Endothelial cell of umbilical vein (primary cell): Measurements from ENCODE around the gene FNDC1. TPM values are rescaled to one million over a fixed set of nuclear protein-coding genes. Genes with fewer than 3 reads are reported as not detected.

Experiments
- BruUV-seq: library from RNA; stranded (reverse); fragments of 400-500 nt; replicated peaks from 2 replicates; lab custom pipeline; 2021; lab: Mats Ljungman, UMichigan
- CTCF ChIA-PET: fragments of 300-600, 350-600 bp; sonication (Branson Sonifier 250); formaldehyde crosslinking; loops from one replicate; lab custom pipeline; 2021; ENCODE audit warnings: antibody characterized with exemption, inconsistent platforms; lab: Charles Lee
- POLR2A ChIA-PET: fragments of 300-600, 350-600 bp; sonication (Branson Sonifier 250); formaldehyde crosslinking; loops from one replicate; lab custom pipeline; 2021; ENCODE audit warnings: antibody characterized with exemption, inconsistent platforms; lab: Charles Lee
- DNase-seq: peaks from one replicate; pipeline ENCODE4 v3.0.0-alpha.2; 2011; ENCODE audit warnings: low read depth, low spot score
- FAIRE-seq: peaks from 2 replicates; lab custom pipeline; 2011; peaks lifted over from hg19 to GRCh38; lab: Jason Lieb, UNC
- H2AFZ ChIP-seq: 2 replicates; pipeline ENCODE4 v1.6.0; 2012; ENCODE audit warnings: low read depth, low read length, control low read depth, inconsistent platforms
- H3K27ac ChIP-seq: 2 replicates; pipeline ENCODE4 v1.5.1; 2011; ENCODE audit warnings: low read depth, mild to moderate bottlenecking, control low read depth, low read length, moderate library complexity; ENCODE audit not compliant: insufficient read depth
- H3K27me3 ChIP-seq, 2 experiments: 2 replicates each; pipeline versions ENCODE4 v1.6.0 to v1.6.1; 2011; ENCODE audit warnings: low read length in 2 of 2, mixed read lengths in 1 of 2; ENCODE audit not compliant: control insufficient read depth in 2 of 2, insufficient read depth in 2 of 2
- H3K36me3 ChIP-seq, 2 experiments: 2 replicates in 1 of 2; 3 replicates in 1 of 2; pipeline ENCODE4 v1.5.1; 2011; ENCODE audit warnings: low read length in 2 of 2, mild to moderate bottlenecking in 1 of 2, moderate library complexity in 1 of 2; ENCODE audit not compliant: control insufficient read depth in 2 of 2, insufficient read depth in 2 of 2; ENCODE audit errors: extremely low read depth in 1 of 2
- H3K4me1 ChIP-seq: 3 replicates; pipeline ENCODE4 v1.5.1; 2011; ENCODE audit warnings: mild to moderate bottlenecking, low read length; ENCODE audit not compliant: control insufficient read depth, insufficient read depth; ENCODE audit errors: extremely low read depth
- H3K4me2 ChIP-seq: 2 replicates; pipeline ENCODE4 v1.6.1; 2011; ENCODE audit warnings: low read length, control low read depth, mixed read lengths; ENCODE audit not compliant: insufficient read depth
- H3K4me3 ChIP-seq, 3 experiments: fragments of 200-600 bp in 1 of 3; sonication (generic), shearing (Covaris generic) in 1 of 3; replicated peaks in 1 of 3; 2 replicates each; pipeline ENCODE4 v1.5.1; 2011 to 2016; ENCODE audit warnings: control low read depth in 3 of 3, low read length in 3 of 3, mild to moderate bottlenecking in 2 of 3, inconsistent platforms in 1 of 3, low read depth in 1 of 3, moderate library complexity in 1 of 3; ENCODE audit not compliant: insufficient read depth in 1 of 3
- H3K79me2 ChIP-seq: 2 replicates; pipeline ENCODE4 v1.6.0; 2012; ENCODE audit warnings: low read length, inconsistent platforms; ENCODE audit not compliant: control insufficient read depth, insufficient read depth
- H3K9ac ChIP-seq: replicated peaks from 2 replicates; pipeline ENCODE3; 2011; ENCODE audit warnings: low read length, control low read depth; ENCODE audit not compliant: insufficient read depth; ENCODE audit errors: extremely low read depth
- H3K9me1 ChIP-seq: replicated peaks from 3 replicates; pipeline ENCODE4 v1.6.0; 2011; ENCODE audit warnings: mild to moderate bottlenecking, low read length; ENCODE audit not compliant: control insufficient read depth, insufficient read depth; ENCODE audit errors: extremely low read depth
- H3K9me3 ChIP-seq: replicated peaks from 2 replicates; pipeline ENCODE4 v1.5.1; 2012; ENCODE audit warnings: low read length, inconsistent platforms; ENCODE audit not compliant: control insufficient read depth, insufficient read depth
- H4K20me1 ChIP-seq: replicated peaks from 2 replicates; pipeline ENCODE3; 2011; ENCODE audit warnings: mild to moderate bottlenecking, low read length; ENCODE audit not compliant: control insufficient read depth, insufficient read depth; ENCODE audit errors: extremely low read depth
- CTCF ChIP-seq, 2 donors: IDR thresholded peaks; 1 replicate in 1 of 2; 2 replicates in 1 of 2; pipeline ENCODE4 v1.5.1; 2011; ENCODE audit warnings: low read length in 2 of 2, mild to moderate bottlenecking in 2 of 2, moderate library complexity in 2 of 2, control low read depth in 1 of 2, inconsistent platforms in 1 of 2, low read depth in 1 of 2; ENCODE audit not compliant: insufficient read depth in 1 of 2; ENCODE audit errors: extremely low read depth in 1 of 2
- EZH2 ChIP-seq: IDR thresholded peaks from 2 replicates; pipeline ENCODE4 v1.6.1; 2012; ENCODE audit warnings: borderline replicate concordance, low read depth, mild to moderate bottlenecking, moderate library complexity, low read length, inconsistent platforms; ENCODE audit not compliant: severe bottlenecking
- FOS ChIP-seq: IDR thresholded peaks from 2 replicates; pipeline ENCODE4 v1.6.1; 2011; ENCODE audit warnings: mild to moderate bottlenecking, low read length, moderate library complexity, borderline replicate concordance; ENCODE audit not compliant: insufficient read depth
- GATA2 ChIP-seq: IDR thresholded peaks from 2 replicates; pipeline ENCODE4 v1.7.0; 2011; ENCODE audit warnings: low read depth, mild to moderate bottlenecking, moderate library complexity, mixed read lengths, low read length; ENCODE audit not compliant: insufficient read length, insufficient read depth
- JUN ChIP-seq: IDR thresholded peaks from 2 replicates; pipeline ENCODE4 v1.6.1; 2011; ENCODE audit warnings: borderline replicate concordance, low read depth; ENCODE audit not compliant: insufficient read length, insufficient read depth
- MAX ChIP-seq: IDR thresholded peaks from 2 replicates; pipeline ENCODE4 v1.6.1; 2011; ENCODE audit not compliant: insufficient read depth, insufficient read length
- MYC ChIP-seq: IDR thresholded peaks from one replicate; pipeline ENCODE4 v1.6.1; 2011; ENCODE audit warnings: mild to moderate bottlenecking, low read depth, low read length
- POLR2A ChIP-seq: IDR thresholded peaks from 2 replicates; pipeline ENCODE4 v1.6.1; 2012; ENCODE audit warnings: low read depth, mild to moderate bottlenecking, control low read depth, low read length
- dilution Hi-C: fragments of 300-500 bp; cut with MboI; formaldehyde crosslinking; loops from one replicate; pipeline ENCODE4 v1.15.0; 2019; ENCODE audit warnings: low sequenced_read_pairs; ENCODE audit not compliant: extremely low pct_ligation_motif_present
- intact Hi-C: fragments of 100-400 bp; cut with micrococcal nuclease; formaldehyde crosslinking; loops from one replicate; pipeline ENCODE4 v1.10.0; 2022
- polyA plus RNA-seq, 4 experiments: library from polyadenylated mRNA; depleted of rRNA in 3 of 4; stranded (reverse) in 3 of 4; unstranded in 1 of 4; fragments of >200 nt; gene quantifications; 2 replicates each; pipeline versions ENCODE4 v1.2.1 to v1.2.3, GENCODE V29; 2011 to 2012; ENCODE audit warnings: missing spikeins in 1 of 4
- total RNA-seq: library from RNA; stranded (reverse); gene quantifications from 2 replicates; pipeline ENCODE4 v1.2.3, GENCODE V29; 2021

The FNDC1 gene
- total and polyA plus RNA-seq, 2 donors (not counting 3 experiments of a cell fraction or from before 2014, with no cell fraction given): 0.04 TPM; not detected in 1

- dilution Hi-C loops (no loop called here), intact Hi-C loops (no loop called here)
- Histone ChIP-seq H3K27me3 (no peaks in the 10 kb centered on the region), H4K20me1 (no peaks in the 10 kb centered on the region), H3K27ac (no peak overlapping the region), H3K4me3 (no peak overlapping the region), H3K9ac (no peak overlapping the region), H3K9me3 (peaks cover 3% of the 10 kb centered on the region), H3K9me1 (no peaks in the 10 kb centered on the region), H3K36me3 (no peaks in the 10 kb centered on the region), H2AFZ (no peak overlapping the region), H3K4me1 (no peaks in the 10 kb centered on the region), H3K79me2 (no peaks in the 10 kb centered on the region), H3K4me2 (no peak overlapping the region)
- no peak for TF ChIP-seq FOS
- no peak for TF ChIP-seq POLR2A
- TF ChIP-seq GATA2: no peak
- no peak for TF ChIP-seq CTCF (IDR thresholded peaks at IDR 0.05; ENCODE audit: extremely low read depth in 1 of 2, insufficient read depth in 1 of 2, low read depth in 1 of 2, low read length in 2 of 2)
- TF ChIP-seq EZH2: no peak
- TF ChIP-seq MAX: no peak
- no peak for TF ChIP-seq MYC
- TF ChIP-seq JUN: no peak
- ChIA-PET POLR2A (no interaction called here), CTCF (interaction anchor here (0.6 kb wide), 1 partner anchor 367 kb away, joined by 3 read pairs; no protein-coding TSS in a partner anchor)
- FAIRE-seq (no peak), DNase-seq (no peak)
- BruUV-seq: no TSS peak
Observed at GRCh38 chr6:159268511-159268910, 99.3 kb downstream of the FNDC1 start.
